HL-60 (cell line): ENCODE measurements around the gene TRIM62.

Experiments used
- DNase-seq, 2 experiments: peaks; one replicate each; pipeline ENCODE4 v3.0.0-alpha.2; 2010 to 2020; ENCODE audit warnings: low read depth in 1 of 2, low spot score in 1 of 2
- H3K27ac ChIP-seq: fragments of 250-450 bp; sonication (Bioruptor Pico); replicated peaks from 2 replicates; pipeline ENCODE4 v1.5.1; 2020; ENCODE audit warnings: mild to moderate bottlenecking, moderate library complexity
- H3K27me3 ChIP-seq: fragments of 250-450 bp; sonication (Bioruptor Pico); 2 replicates; pipeline ENCODE4 v1.5.1; 2021; ENCODE audit warnings: mild to moderate bottlenecking, moderate library complexity; ENCODE audit not compliant: insufficient read depth, poor library complexity, severe bottlenecking
- H3K4me3 ChIP-seq: replicated peaks from 2 replicates; pipeline ENCODE4 v1.5.1; 2011; ENCODE audit warnings: mild to moderate bottlenecking, control low read depth, low read length; ENCODE audit not compliant: insufficient read depth
- GABPA ChIP-seq: IDR thresholded peaks from 2 replicates; pipeline ENCODE4 v1.6.1; 2012; ENCODE audit warnings: low read depth
- POLR2AphosphoS5 ChIP-seq: IDR thresholded peaks from 2 replicates; pipeline ENCODE4 v1.6.1; 2012; ENCODE audit warnings: low read depth
- SPI1 ChIP-seq: IDR thresholded peaks from 2 replicates; pipeline ENCODE4 v1.6.1; 2012; ENCODE audit warnings: low read depth, mild to moderate bottlenecking, borderline replicate concordance
- TF ChIP-seq, protein P1 (sequence below): IDR thresholded peaks from 2 replicates; pipeline ENCODE4 v1.6.1; 2012; ENCODE audit warnings: low read depth; ENCODE audit not compliant: insufficient replicate concordance
- TF ChIP-seq, protein P2 (sequence below): IDR thresholded peaks from one replicate; pipeline ENCODE4 v1.5.1; 2011; ENCODE audit warnings: low read length, control low read depth, inconsistent platforms; ENCODE audit not compliant: insufficient read depth

The TRIM62 gene

DNA sequence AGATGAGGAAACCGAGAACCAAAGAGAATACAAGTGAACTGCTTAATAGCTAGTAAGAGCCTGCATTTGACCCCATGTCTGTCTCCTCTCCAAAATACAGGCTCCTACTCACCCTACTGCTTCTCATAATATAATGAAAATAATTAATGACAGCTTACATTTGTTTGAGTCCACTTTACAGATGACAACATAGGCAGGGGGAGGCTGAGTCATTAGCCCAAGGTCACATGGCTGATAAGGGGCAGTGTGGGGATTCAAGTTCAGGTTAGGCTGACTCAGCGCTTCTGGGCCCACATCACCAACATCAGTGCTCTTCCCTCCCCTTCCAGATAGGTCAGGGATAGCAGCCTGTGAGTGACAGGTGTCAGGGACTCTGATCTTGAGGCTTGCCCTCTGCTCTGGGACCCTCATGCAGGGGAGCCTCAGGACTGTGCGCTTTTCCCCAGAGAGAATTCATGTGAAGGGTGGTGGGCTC lies 84.7 kb downstream of the TRIM62 start:
- TF ChIP-seq GABPA (no peak), POLR2AphosphoS5 (no peak), SPI1 (no peak)
- TF ChIP-seq, protein P1, sequence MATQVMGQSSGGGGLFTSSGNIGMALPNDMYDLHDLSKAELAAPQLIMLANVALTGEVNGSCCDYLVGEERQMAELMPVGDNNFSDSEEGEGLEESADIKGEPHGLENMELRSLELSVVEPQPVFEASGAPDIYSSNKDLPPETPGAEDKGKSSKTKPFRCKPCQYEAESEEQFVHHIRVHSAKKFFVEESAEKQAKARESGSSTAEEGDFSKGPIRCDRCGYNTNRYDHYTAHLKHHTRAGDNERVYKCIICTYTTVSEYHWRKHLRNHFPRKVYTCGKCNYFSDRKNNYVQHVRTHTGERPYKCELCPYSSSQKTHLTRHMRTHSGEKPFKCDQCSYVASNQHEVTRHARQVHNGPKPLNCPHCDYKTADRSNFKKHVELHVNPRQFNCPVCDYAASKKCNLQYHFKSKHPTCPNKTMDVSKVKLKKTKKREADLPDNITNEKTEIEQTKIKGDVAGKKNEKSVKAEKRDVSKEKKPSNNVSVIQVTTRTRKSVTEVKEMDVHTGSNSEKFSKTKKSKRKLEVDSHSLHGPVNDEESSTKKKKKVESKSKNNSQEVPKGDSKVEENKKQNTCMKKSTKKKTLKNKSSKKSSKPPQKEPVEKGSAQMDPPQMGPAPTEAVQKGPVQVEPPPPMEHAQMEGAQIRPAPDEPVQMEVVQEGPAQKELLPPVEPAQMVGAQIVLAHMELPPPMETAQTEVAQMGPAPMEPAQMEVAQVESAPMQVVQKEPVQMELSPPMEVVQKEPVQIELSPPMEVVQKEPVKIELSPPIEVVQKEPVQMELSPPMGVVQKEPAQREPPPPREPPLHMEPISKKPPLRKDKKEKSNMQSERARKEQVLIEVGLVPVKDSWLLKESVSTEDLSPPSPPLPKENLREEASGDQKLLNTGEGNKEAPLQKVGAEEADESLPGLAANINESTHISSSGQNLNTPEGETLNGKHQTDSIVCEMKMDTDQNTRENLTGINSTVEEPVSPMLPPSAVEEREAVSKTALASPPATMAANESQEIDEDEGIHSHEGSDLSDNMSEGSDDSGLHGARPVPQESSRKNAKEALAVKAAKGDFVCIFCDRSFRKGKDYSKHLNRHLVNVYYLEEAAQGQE, result no peak
- TF ChIP-seq, protein P2, sequence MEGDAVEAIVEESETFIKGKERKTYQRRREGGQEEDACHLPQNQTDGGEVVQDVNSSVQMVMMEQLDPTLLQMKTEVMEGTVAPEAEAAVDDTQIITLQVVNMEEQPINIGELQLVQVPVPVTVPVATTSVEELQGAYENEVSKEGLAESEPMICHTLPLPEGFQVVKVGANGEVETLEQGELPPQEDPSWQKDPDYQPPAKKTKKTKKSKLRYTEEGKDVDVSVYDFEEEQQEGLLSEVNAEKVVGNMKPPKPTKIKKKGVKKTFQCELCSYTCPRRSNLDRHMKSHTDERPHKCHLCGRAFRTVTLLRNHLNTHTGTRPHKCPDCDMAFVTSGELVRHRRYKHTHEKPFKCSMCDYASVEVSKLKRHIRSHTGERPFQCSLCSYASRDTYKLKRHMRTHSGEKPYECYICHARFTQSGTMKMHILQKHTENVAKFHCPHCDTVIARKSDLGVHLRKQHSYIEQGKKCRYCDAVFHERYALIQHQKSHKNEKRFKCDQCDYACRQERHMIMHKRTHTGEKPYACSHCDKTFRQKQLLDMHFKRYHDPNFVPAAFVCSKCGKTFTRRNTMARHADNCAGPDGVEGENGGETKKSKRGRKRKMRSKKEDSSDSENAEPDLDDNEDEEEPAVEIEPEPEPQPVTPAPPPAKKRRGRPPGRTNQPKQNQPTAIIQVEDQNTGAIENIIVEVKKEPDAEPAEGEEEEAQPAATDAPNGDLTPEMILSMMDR, result no peak

DNA sequence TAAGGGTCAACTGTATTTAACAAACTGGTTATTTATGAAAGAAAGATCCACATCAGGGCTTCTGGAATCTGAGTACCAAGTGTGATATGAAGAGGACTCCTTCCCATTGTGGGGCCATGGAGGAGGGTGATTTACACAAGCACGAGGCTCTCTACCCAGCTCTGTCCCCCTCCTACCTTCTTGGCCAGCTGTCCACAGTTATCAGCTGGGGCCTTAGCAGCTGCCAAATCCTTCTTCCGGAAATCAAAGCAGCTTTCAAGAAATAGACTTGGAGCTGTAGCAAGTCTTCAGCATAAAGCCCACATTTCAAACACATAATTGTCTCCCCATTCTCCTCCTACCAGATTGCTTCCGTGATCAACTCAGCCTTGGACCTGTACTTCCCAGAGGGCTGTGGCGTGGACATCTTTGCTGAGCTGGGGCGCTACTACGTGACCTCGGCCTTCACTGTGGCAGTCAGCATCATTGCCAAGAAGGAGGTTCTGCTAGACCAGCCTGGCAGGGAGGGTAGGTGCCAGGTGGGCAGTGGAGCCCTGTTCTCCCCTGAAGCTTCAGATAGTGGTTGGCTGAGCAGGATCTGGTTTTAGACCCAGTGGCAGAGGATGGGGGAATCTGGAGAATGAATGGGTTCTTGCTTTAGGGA lies 85.4 kb downstream of the TRIM62 start:
- TF ChIP-seq, protein P1, result no peak
- TF ChIP-seq, protein P2, result no peak
- TF ChIP-seq SPI1, result no peak
- TF ChIP-seq POLR2AphosphoS5, result no peak
- TF ChIP-seq GABPA, result no peak
- no peak overlapping the region for H3K27ac ChIP-seq
- no peaks in the 10 kb centered on the region for H3K27me3 ChIP-seq
- no peak for DNase-seq
- no peak overlapping the region for H3K4me3 ChIP-seq

More for the DNA sequence above, 84.7 kb downstream of the TRIM62 start:
- Histone ChIP-seq H3K27me3 (no peaks in the 10 kb centered on the region), H3K4me3 (no peak overlapping the region), H3K27ac (no peak overlapping the region)
- no peak for DNase-seq
